H1 (cell line): ENCODE data around the gene ADAM12. TPM values are rescaled to one million over a fixed set of nuclear protein-coding genes. Genes with fewer than 3 reads are reported as not detected.

Source experiments
- ASH2L ChIP-seq: fragments of 200-600, 300-600 bp; sonication (generic); IDR thresholded peaks from one replicate; pipeline ENCODE4 v1.7.1; 2017; ENCODE audit warnings: low read length
- KDM4A ChIP-seq: IDR thresholded peaks from one replicate; pipeline ENCODE4 v1.7.1; 2012; ENCODE audit warnings: low read depth, mild to moderate bottlenecking, moderate library complexity, low read length, inconsistent platforms; ENCODE audit not compliant: severe bottlenecking
- NRF1 ChIP-seq: IDR thresholded peaks from 2 replicates; pipeline ENCODE4 v1.6.1; 2011; ENCODE audit warnings: mild to moderate bottlenecking, low read depth, low read length, improper control_type of control experiment
- POLR2A ChIP-seq, 2 experiments: IDR thresholded peaks; 1 replicate in 1 of 2; 2 replicates in 1 of 2; pipeline ENCODE4 v1.6.1; 2011; ENCODE audit warnings: low read depth in 2 of 2, low read length in 2 of 2, mild to moderate bottlenecking in 2 of 2; ENCODE audit errors: control extremely low read depth in 1 of 2
- SIRT6 ChIP-seq: IDR thresholded peaks from one replicate; pipeline ENCODE4 v1.7.1; 2012; ENCODE audit warnings: low read length, inconsistent platforms
- YY1 ChIP-seq: IDR thresholded peaks from 2 replicates; pipeline ENCODE4 v1.6.1; 2011; ENCODE audit warnings: low read depth, mild to moderate bottlenecking, low read length
- polyA plus RNA-seq, 7 experiments: library from polyadenylated mRNA; depleted of rRNA in 3 of 7; stranded (reverse) in 5 of 7; unstranded in 2 of 7; fragments of >200 nt in 5 of 7; fragments of 200-250 nt in 2 of 7; gene quantifications; 1 replicate in 5 of 7; 2 replicates in 1 of 7; 4 replicates in 1 of 7; pipeline versions ENCODE4 v1.2.1 to v1.2.3, GENCODE V29; 2011 to 2013; ENCODE audit warnings: missing spikeins in 2 of 7, mixed read lengths in 2 of 7
- total RNA-seq: library from RNA; stranded (reverse); fragmentation: NEBNext Ultra II Directional; extraction: Animal tissue kit (Norgen Biotek cat#: 25700); gene quantifications from 2 replicates; pipeline ENCODE4 v1.2.1, GENCODE V29; 2021

The ADAM12 gene
- total and polyA plus RNA-seq, 2 of the 8 experiments (the other 6 are each of a cell fraction or from before 2014, with no cell fraction given), result 0.07 to 0.17 TPM

GRCh38 chr10:126409821-126410220 lies 21.5 kb upstream of the ADAM12 start (continued):
- no peak for TF ChIP-seq KDM4A
- no peak for TF ChIP-seq POLR2A (IDR thresholded peaks at IDR 0.05; ENCODE audit: control extremely low read depth in 1 of 2, low read depth in 2 of 2, low read length in 2 of 2)
- no peak for TF ChIP-seq YY1
- TF ChIP-seq SIRT6, result no peak
- no peak for TF ChIP-seq NRF1
- no peak for TF ChIP-seq ASH2L
